GM19438 (cell line): ENCODE measurements around the gene SYNPO2.
"Not testable (repeated sequence)": the region's sequence is repeated elsewhere in the genome, so short reads cannot be mapped to it uniquely, and the experiment has no call there.

Source experiments
- ATAC-seq: cut with Tn5 transposase; IDR thresholded peaks from one replicate; pipeline ENCODE4 v1.9.1; 2021; ENCODE audit warnings: low read depth; ENCODE audit not compliant: unreplicated experiment

Gene SYNPO2

GRCh38 chr4:119050527-119051090 is 162.0 kb downstream of the SYNPO2 start:
- ATAC-seq: no peak

- ATAC-seq: no peak
Measured at GRCh38 chr4:119053245-119053644, 164.6 kb downstream of the SYNPO2 start.

DNA sequence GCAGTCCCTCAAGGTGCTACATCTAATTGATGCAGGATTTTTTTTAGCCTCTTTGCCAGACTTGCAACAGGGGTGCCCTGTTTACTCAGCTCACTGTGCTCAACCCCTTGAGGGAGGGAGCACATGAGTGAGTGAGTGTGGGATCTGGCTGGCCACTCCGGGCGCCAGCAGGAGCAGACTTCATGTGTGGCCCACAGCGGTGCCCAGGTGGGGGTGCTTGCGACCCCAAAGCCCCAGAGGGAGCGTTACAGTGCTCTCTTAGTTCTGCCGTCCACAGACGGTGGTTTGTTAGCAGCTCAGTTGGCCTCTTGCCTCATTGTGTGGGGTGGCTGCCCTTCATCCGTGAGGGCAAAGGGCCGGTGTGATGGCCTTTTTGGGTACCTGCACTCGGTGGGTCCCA is 165.3 kb downstream of the SYNPO2 start:
- ATAC-seq: no peak

- no peak for ATAC-seq
Measured at GRCh38 chr4:119057417-119057816, 168.8 kb downstream of the SYNPO2 start.

DNA sequence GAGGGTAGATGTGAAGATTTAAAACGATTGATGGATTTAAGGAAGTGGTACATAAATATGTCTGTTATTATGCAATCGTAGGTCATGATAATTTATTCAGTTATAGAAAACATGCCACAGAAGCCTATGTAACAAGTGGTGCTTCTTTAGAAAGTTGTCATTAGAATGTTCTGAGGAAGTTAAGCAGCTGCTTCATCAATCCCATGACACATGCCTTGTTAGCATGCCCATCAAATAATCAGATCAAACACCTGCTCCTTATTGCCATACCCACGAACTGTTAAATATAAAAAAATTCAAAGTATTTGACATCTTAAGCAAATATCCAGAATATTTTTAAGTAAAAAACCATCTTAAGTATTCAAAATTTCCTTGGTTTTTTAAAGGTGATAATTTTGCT is 170.6 kb downstream of the SYNPO2 start:
- no peak for ATAC-seq

DNA sequence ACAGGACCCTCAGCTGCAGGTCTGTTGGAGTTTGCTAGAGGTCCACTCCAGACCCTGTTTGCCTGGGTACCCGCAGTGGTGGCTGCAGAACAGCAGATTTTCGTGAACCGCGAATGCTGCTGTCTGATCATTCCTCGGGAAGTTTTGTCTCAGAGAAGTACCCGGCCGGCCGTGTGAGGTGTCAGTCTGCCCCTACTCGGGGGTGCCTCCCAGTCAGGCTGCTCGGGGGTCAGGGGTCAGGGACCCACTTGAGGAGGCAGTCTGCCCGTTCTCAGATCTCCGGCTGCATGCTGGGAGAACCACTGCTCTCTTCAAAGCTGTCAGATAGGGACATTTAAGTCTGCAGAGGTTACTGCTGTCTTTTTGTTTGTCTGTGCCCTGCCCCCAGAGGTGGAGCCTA is 178.5 kb downstream of the SYNPO2 start:
- ATAC-seq: not testable (repeated sequence)

- ATAC-seq: not testable (repeated sequence)
Measured at GRCh38 chr4:119067670-119068360, 179.2 kb downstream of the SYNPO2 start.

DNA sequence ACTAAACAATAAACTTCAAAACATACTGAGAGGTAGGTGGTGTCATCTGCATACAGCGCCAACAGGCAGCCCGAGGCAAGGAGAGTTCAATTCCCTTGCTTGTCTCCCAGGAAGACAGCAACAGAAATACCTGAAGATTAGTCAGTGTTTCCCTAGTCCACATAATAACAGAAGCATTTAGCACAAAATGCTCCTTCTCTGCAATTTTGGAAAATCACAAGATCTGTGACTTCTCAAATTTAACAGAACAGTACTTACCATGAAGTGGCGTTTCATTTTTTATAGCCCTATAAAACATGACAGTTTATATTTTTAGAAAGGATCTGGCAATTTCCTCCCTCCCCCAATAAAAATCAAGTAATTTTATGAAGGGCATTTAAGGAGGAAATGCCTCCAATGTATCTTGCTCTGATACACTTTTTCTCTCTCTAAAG is 179.9 kb downstream of the SYNPO2 start:
- ATAC-seq: no peak

DNA sequence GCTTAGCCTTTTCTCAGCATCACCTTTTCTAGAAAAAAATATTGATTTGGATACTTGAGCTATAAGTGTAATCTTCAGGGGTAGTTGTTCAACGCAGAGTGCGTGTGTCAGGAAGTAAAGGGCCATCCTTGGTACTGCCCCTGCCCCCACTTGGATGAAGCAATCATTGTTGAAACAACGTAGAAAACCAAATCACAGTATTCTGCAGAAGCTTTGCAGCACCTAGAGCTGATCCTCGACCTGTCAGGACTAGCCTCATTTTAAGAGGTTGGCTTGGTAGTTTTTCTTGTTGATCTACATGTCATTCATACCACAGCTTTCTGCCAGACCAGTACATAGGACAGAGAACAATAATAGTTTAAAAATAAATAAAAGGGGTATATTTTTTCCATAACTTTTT is 181.6 kb downstream of the SYNPO2 start:
- no peak for ATAC-seq

- ATAC-seq: no peak
Measured at GRCh38 chr4:119080721-119081541, 192.3 kb downstream of the SYNPO2 start.

DNA sequence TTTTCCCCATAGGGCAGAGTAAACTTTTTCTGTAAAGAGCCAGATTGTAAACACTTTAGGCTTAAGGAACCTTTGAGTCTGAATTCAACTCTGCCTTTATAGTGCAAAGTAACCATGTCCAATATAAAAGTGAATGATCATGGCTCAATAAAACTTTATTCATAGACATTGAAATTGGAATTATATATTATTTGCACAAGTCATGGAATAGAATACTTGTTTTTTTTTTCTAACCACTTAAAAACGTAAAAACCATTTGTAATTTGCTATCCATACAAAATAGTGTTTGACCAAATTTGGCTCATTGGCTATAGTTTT is 192.8 kb downstream of the SYNPO2 start:
- no peak for ATAC-seq

GRCh38 chr4:119081943-119082342 is 193.3 kb downstream of the SYNPO2 start:
- no peak for ATAC-seq

DNA sequence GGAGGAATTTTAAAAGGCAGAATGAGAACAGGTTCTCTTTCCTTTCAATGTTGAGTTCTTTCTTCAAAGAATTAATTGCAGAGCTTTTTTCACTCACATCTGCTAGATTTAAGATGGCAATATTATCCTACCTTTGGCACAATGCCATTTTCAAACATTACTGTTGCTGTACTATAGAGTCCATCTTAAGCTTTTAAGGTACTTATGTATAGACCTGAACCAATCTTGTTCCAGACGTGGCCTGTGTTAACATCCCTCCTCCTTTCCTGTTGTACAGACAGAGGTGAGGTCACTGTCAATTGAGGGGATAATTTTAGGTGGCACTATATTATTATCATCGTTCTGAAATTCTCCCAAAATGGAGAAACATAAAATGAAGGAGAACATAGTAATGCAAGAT is 194.0 kb downstream of the SYNPO2 start:
- no peak for ATAC-seq

DNA sequence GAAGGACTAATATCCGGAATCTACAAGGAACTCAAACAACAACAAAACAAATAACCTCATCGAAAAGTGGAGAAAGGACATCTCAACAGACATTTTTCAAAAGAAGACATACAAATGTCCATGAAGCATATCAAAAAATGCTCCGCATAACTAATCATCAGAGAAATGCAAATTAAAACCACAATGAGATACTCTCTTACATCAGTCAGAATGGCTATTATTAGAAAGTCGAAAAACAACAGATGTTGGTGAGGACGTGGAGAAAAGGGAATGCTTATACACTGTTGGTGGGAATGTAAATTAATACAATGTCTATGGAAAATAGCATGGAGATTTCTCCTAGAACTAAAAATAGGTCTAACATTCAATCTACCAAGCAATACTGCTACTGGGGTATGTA is 195.9 kb downstream of the SYNPO2 start:
- ATAC-seq: no peak

GRCh38 chr4:119087121-119087520 is 198.5 kb downstream of the SYNPO2 start:
- ATAC-seq: no peak

DNA sequence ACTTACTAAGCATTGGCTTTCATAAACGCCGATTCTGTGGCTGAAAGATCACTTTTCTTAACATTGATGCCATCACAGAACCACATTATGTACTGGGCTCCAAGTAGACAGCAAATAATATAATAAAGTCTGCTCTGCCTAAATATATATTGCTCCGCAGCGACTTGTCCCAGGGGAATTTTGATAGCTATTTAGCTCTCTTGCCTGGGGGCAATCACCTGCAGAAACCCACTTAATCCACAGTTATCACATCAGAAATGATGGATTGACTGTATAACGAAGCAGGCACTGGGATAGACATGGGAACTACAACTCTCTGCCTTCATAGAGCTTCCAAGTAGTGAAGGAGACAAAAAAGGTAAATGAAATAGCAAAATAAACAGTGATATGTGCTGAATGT is 199.0 kb downstream of the SYNPO2 start:
- ATAC-seq: no peak

- no peak for ATAC-seq
Measured at GRCh38 chr4:119093042-119093827, 204.6 kb downstream of the SYNPO2 start.

DNA sequence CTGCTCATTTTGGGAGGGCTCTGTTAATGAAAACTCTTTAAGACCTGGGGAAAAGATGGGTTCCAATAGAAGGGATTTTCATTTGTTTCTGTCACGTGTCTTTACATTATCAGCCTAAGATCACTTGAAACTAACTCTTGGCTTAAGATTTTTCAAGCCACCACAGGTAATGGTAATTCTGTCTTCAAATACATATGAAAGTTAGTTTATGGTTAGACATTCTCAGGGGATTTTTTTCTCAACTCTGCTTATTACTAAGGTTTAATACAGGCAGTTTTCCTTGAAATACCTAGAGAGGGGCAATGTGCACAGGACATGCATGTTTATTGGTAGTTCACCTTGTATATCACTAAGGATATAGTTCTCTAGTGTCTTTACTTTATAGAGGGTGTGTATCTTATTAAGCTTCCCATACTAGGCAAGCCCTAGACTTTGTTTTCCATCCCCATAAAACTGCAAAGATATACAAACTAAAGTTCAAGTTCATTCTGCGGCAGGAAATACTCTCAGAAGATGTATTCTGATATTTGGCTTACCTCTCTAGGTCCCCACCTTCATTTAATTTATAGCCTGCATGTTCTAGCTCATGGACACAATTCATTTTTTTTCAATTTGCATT is 208.7 kb downstream of the SYNPO2 start:
- ATAC-seq: no peak

DNA sequence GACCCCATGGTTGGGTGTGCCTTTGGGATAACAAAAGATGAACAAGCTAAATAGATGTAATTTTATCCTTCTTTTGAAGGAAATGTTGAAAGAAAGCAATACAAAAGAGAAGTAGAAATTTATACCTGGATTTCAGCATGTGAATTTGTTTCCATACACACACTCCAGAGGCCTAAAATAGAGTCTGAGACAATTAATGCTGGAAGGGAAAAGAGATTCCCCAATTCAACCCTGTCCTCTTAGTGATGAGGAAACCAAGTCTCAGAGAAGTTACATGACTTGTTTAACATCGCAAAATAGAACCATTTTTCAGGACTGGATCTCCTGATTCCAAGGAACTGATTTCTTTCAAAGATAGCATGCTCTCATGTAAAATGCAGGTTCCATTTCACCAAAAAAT is 209.7 kb downstream of the SYNPO2 start:
- ATAC-seq: no peak

- no peak for ATAC-seq
Measured at GRCh38 chr4:119099227-119099810, 210.7 kb downstream of the SYNPO2 start.
